Stimulated activated CD4-positive, alpha-beta T cell treated with anti-CD3 and anti-CD28 coated beads, Interleukin-1b, Interleukin-23, amount 100 ng/mL, for 1 hour (primary cell): ENCODE results near the gene NFU1.

Experiments used
- DNase-seq, 2 donors: peaks; one replicate each; pipeline ENCODE4 v3.0.0-alpha.2; 2020; ENCODE audit warnings: low read depth in 2 of 2

NFU1 gene

DNA sequence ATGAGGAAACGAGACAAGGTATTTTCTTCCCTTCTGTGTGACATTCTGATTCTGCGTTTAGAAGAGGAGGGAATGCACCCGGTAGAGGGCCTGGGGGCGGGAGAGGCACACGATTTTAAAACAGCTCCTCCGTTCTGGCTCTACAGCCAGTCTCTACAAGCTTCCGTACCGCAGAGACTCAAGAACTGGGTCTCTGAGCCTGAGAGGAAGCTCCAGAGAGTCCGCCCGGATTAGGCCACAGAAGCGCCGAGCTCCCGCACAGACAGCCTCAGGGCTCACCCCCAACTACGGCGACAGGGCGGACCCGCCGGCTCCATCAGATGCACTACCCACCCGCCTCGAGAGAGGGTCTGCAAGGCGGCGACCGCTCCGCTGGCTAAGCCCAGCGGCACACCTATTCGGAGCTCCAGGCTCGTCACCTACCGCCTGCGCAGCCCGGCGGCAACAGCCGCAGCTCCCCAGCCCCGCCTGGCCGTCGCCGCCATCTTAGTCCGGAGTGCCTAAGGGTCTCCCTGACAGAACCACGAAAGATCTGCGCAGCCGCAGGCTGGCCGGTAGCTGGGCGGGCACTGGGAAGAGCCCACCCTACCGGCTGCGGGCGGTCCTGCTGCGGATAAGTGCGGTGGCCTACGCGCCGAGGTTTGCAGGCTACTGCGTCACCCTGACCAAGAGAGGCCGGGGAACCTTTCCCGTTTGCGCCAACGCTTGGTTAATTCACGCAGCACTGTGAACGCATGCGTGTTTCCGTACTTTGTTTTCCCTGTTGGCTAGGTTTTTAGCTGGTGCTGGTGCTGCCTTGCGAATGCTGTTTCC is at the start of gene NFU1:
Gene NFU1, minus strand, starts transcription at position 498 of the 813 bp plus-strand sequence. Its CDS starts 13 bp downstream, at position 485.
- peak; percentile 58 to 68 for DNase-seq

DNA sequence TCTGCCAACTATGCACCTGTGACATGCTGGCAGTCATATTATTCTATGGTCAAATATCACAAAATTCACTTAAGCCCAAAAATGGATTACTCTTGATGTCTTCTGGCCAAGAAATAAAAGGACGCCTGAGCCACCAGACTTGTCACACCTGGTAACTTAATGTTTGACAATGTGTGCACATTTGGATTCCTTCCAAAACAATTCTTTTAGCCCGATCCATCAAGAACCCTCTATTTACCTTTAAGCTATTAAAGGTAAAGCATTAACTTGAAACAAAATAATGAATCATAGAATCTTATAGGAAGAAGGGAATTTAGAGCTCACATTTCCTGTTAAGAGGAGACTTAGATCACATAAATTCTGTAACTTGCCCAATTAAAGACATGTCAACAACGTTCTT is 46.5 kb upstream of the NFU1 start:
- no peak for DNase-seq

DNA sequence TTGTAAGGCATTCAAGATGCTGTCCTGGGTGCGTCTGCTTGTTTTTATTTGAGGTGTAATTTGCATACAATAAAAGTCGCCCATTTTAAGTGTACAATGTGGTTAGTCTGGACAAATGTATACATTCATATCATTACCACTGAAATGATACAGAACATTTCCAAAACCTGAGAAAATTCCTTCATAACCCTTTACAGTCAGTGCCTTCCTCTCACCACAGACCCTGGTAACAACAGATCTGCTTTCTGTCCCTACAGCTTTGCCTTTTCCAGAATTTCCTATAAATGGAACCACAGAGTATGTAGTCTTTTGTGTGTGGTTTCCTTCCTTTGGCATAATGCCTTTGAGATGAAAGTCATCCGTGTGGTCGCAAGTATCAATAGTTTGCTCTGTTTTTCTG is 45.8 kb upstream of the NFU1 start:
- no peak for DNase-seq

DNA sequence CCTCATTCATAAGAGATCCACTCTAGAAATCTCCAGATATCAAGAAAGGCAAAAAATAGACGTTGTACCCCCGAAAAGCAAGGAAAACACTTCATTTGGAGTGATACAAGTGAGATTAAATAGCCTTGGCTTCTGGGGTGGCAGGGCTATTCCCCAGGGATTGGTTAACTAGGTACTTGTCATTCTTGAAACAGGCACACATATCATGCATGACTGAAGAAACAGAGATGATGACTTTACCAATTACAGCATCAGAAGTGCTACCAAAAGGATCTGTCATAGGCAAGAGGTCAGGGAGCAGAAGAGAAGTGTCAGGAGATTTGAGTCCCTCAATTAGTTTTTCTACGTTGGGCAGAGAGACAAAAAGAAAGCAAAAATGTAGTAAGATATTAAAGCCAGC is 45.2 kb upstream of the NFU1 start:
- no peak for DNase-seq

DNA sequence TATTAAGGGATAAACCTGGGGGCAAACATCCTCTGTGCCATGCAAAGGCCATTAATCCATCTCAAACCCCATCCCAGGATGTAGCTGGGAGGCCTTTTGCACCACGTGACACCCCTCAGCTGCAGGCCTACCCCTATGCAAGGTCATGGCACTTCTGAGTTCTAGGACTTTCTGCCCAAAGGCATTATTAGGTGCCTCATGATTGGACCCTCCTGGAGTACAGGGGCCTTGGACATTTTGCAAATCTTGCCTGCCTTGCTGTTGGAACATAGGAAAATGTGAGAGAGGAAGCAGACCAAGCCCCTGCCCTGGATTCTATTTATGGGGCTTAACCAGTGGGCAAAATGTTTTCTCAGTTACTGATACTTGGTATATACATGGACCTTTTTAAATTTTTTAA is 44.2 kb upstream of the NFU1 start:
- no peak for DNase-seq

DNA sequence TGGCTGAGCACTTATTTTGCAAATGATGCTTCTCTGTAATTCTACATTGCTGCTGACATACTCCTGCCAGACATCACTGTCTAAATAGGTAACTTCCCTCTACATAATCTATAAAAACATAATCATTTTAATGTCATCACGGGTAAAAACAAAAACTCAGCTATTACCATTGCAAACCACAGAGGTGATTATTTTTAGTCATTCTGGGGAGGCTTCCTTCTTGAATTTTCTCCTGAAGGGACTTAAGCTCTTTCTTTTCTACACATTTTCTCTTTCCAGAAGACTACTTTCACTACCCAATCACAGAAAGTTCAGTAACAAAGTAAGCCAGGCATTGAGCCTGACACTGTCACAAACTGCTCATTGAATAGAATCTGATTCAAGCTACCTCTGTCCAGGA is 40.4 kb upstream of the NFU1 start:
- no peak for DNase-seq

DNA sequence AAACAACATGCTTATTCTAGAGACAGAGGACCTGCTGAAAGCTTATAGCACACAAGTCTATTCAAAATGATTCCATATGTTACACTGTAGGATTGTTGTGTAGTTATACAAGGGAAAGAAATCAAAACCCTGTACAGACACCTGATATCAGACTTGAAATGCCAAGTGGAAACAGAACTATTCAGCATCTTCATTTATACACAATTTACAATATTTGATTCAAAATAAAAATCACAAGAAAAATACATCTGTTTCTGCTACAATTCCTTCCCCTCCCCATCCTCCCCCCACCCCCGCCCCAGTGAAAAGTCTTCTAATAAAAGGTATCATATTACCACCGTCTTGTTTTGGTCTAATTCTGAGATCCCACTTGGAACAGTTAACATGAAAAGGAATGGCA is 37.5 kb upstream of the NFU1 start:
- DNase-seq = no peak

DNA sequence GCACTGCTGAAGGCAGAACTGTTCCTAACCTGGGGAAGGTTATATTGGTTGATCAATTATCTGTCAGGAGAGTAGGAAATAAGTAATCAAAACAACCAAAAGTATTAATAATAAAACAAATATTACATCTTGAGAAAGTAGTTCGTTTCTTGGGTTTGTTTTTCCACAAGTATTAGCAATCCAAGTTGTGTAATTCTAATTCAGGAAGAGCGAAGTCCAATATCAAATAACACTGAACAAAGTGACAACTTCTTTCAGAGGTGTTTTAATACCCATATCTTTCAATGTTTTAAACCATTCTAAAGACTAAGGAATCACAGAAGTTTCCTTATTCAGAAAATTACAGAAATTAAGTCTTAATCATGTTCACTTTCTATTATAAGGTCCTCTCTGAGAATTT is 34.6 kb upstream of the NFU1 start:
- DNase-seq = no peak

DNA sequence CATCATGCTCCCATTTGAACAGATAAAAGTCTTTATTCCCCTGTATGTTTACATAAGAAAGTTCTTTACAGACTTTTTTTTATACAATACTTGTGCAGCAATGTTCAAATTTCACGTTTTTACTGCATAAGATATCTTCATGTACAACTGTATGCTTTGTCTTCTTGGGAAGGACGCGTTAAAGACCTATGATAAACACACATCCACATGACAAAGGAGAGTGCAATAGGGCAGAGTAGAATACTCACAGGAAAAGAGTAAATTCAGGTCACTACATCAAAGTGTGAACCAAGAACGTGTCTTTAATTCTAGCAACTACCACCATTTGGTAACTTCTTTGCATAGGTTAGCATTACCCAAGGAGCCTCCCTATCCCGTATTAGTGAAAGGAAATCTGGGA is 33.7 kb upstream of the NFU1 start:
- DNase-seq = no peak

DNA sequence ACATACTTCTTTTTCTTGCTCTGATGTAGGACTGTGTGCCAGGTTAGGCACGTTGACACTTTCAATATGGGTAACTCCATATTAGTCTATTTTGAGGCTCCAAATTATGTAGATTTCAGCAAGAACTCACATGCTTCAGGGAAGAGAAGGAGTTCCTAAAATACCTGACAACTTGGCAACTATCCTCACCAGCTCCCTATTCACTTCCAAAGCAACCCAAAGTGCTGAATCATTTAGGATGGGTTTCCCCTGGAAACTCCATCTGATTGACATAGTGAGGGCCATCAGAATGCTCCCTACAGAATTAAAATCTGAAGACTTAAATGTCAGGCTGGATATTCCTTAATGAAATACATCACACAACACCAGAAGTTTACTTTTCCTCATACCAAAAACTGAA is 32.5 kb upstream of the NFU1 start:
- no peak for DNase-seq

DNA sequence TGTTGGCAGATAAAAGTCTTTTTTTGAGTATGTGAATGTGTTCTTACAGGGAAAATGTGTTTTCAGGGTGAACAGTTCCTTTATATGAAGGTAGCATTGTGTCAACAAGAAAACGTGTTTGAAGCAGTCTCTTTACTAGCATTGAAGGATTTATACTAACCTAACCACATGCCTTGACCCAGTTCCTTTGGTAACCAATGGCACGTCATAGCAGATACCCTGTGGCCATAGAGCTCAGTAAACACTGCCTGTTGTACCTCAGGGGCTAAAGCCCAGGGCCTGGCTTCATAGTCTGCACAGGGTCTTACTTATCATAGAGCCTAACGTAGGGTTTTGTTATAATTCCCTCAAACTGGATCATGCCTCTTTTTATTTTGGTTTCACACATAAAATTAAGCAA is 32.1 kb upstream of the NFU1 start:
- DNase-seq = no peak

DNA sequence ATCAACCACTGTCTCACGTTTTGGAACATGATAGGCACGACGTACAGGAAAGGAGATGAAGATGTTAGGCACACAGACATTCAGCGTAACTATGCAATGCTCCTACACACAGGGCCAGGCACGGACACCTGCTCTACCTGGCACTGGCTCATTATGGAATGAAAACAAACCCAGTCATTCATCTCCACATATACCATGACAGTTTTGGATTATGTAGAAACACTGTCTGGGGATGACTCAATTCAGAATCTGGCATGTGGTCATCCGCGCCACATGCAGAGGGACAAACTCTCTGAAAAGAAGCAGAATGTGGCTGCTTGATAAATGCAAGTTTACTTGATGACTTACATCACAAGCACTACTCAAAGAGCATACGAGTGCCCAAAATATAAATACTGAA is 29.5 kb upstream of the NFU1 start:
- DNase-seq = no peak

DNA sequence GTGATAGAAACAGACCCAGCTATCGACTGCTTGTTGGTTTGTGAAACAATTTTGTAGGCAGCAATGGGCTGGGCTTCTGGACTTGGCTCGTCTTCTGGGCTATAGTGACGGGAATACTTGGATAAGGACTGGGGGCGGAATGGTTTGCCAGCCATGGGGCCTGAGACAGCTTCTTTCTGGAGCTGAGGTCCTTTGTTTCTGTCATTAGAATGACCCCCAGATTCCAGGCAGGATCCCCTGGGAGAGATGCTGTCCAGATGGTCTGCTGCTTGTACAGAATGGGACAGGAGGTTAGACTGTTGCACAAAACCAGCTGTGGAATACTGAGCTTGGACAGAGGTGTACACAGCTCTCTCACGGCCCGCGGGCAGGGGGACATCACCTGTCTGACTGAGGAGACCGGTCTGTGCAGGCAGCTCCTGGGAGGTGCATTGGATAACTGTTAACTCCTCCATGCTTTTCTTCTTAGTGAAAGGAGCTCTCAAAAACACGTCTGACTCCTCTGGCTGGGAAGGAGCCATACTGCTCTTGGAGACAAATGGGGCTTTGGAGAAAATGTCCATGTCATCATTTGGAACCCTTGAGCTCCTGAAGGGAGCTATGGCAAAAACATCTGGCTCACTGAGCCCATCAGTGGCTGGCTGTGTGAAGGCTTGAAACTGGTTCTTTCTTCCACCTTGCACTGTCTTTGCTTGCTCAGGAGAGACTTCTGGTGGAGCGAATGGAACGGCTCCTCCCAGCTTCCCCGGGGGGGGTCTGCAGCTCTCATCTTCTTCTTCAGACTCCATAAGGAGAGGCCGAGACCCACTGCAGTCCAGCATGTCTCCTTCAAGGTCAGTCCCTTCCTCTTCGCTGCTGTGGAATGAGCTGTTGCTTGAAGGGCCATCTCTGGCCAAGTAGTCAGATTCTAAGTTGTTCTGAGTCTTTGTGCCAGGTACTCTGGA is 28.6 kb upstream of the NFU1 start:
- DNase-seq = no peak

DNA sequence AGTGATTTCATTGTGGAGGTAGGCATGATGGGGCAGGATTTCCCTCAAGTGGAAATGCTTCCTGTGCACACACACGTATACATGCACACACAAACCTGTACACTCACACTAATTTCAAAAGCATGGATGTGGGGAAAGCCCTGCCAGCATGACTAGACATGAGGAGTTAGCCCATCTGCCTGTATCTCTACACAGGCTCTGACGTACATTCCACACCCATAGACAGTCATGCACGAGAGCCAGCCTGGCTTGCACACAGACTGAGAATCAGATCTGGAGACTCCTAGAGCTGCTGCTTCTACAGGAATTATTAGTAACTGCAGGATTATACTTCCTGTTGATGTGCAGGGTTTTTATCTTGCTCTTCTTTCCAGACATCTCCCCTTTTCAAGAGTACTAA is 27.3 kb upstream of the NFU1 start:
- no peak for DNase-seq

DNA sequence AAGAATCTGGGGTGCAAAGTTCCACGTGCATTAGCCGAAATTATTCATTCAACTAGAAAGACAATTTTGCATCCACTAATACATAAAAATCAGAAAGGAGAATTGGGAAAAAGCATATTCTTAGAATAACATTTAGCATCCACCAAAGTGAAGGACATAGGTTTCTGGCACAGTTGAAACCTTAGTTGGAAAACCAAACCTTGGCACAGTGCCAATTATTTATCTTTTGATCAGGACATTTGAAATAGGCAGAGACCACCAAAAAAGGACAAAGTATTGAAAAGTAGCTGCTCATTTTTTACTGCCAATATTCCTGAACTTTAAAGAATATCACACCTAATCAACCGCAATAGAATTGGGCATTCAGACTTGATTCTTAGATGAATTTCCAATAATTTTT is 25.5 kb upstream of the NFU1 start:
- no peak for DNase-seq

DNA sequence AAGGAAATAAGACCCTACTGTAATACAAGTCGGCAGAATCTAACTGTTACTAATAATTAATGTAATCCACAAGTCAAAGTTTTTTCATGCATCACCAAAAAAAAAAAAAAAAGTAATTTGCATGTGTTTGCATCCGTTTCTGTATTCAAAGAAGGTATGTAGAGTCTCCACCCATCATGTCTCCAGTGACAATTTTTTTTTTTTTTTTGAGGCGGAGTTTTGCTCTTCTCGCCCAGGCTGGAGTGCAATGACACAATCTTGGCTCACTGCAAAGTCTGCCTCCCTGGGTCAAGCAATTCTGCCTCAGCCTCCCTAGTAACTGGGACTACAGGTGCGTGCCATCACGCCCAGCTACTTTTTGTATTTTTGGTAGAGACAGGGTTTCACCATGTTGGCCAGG is 24.2 kb upstream of the NFU1 start:
- DNase-seq = no peak

DNA sequence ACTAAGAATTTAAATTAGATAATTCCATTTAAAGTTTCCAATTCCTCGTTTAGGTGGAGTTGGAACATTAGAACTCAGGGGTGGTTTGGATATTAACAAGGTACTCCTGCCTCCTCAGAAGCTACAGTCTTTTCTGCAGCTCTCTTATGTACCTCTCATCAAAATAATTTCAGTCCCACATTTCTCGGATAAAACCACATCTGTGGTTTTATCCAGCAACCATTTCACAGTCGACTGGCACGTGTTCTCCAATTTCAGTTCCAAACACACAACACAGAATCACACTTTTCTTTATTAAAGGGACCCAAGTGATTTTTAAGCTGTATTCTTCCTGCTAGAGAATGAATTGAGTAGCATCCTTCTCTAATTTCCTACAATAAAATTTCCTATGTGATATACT is 22.7 kb upstream of the NFU1 start:
- no peak for DNase-seq

DNA sequence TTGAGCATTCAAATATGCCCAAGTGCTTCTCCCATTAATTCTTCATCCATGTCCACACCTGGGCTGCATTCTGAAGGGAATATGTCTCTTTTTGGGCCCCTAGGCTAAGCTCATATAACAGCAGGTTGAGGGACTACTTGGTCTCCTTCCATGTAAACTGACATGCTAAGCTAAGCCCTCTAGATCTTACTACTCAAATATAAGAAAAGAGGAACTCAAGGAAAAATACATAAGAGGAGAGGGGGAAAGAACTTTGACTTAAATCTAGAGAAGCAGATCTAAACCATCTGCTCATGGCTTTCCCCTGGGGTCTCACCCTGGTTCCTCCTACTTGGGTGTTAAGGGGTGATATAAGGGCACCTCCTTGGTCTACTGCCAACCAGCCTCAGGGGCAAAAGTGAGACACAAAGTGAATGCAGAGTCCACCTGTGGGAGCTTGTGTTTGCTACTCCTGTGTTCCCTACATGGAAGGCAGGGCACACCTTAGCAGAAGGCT is 19.8 kb upstream of the NFU1 start:
- DNase-seq = no peak

DNA sequence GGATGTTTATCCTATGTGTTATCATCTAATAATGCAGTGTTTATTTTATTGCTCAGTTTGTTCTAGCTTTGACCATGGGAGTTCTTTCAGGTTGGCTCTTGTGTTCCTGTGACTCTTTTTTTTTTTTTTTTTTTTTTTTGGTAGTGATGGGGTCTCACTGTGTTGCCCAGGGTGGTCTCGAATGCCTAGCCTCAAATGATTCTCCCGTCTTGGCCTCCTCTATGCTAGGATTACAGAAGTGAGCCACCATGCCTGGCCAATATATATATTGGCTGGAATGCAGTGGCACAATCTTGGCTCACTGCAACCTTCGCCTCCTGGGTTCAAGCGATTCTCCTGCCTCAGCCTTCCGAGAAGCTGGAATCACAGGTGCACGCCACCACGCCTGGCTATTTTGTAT is 18.9 kb upstream of the NFU1 start:
- no peak for DNase-seq

DNA sequence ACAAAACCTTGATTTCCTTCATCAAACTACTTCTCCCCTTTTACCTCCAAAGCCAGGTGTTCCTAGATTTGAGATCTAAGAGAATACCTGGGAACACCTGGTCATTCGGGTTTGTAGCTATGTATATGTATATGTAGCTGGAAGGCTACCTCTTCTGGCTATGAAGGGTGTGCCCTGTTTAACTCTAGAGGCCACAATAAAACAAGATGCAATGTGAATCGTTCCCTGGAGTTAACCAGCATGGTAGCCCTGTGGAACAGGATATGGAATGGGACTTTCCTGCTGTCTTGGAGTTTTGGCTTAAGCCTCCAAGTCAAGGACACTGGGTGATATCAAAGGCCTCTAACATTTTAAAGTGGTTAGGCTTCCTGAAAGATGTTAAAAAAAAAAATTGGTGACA is 17.7 kb upstream of the NFU1 start:
- no peak for DNase-seq

DNA sequence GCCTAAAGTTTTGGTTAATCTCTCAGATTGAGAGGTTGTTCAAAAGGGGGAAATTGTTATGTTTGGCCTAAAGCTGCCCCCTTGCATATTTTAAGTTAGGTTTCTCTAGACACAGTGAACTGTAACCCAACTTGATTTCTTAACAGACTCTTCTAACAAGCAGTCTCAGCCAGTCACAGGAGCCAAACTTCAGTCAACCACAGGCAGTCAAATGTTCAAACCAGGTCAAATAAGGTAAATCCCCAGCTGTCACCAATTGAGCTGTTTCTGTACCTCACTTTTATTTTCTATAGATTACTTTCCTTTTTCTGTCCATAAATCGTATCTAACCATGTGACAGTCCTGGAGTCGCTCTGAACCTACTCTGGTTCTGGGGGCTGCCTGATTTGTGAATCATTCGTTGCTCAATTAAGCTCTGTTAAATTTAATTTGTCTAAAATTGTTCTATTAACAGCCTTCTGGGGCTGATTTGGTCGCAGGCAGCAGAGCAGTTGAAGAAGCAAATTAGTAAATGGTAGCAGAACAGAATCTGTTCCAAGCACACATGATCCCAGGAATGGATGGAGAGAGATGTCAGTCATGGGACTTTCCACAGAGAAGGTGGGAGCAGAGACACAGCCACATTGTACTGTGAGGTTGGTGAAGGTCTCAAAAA is 16.4 kb upstream of the NFU1 start:
- DNase-seq = no peak

DNA sequence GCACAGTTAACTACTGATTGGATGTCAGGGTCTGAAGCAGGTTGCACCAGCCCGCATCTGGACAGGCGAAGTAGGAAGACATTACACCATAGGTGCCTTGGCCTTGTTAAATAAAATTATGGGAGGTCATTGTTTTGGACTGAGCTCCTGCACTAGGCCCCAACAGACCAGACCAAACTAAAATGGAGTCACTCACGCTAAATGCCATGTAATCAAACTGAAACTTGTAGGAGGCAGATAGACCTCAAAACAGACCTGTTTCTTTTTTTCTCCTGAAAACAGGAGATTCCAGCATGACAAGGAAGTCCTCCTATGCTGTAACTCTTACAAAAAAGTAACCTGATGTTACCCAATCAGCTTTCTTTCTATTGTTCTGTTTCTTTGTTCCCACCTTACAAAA is 15.5 kb upstream of the NFU1 start:
- DNase-seq = no peak
